PFSK-1 (cell line): Measurements from ENCODE around the gene NKX2-3.

Experiments used
- REST ChIP-seq, 2 experiments: IDR thresholded peaks; 2 replicates each; pipeline versions ENCODE4 v1.6.1 to v1.8.0; 2011 to 2012; ENCODE audit warnings: low read depth in 2 of 2, low read length in 2 of 2, control low read depth in 1 of 2, inconsistent platforms in 1 of 2, mild to moderate bottlenecking in 1 of 2, moderate library complexity in 1 of 2; ENCODE audit not compliant: insufficient read depth in 1 of 2
- SIN3A ChIP-seq: IDR thresholded peaks from 2 replicates; pipeline ENCODE4 v1.6.1; 2012; ENCODE audit warnings: mild to moderate bottlenecking, low read length, moderate library complexity, borderline replicate concordance; ENCODE audit not compliant: insufficient read depth
- TAF1 ChIP-seq: IDR thresholded peaks from 2 replicates; pipeline ENCODE4 v1.6.1; 2012; ENCODE audit warnings: low read length, control low read depth, borderline replicate concordance; ENCODE audit not compliant: insufficient read depth

- TF ChIP-seq REST (IDR thresholded peaks at IDR 0.05; ENCODE audit: insufficient read depth in 1 of 2, low read depth in 2 of 2, low read length in 2 of 2) (no peak), TAF1 (no peak), SIN3A (no peak)
These were observed 29.9 kb downstream of the NKX2-3 start for GRCh38 chr10:99562631-99563030.
